Uterus (tissue), 4 donors: ENCODE measurements around the gene ABHD16B. TPM values are rescaled to one million over a fixed set of nuclear protein-coding genes. Genes with fewer than 3 reads are reported as not detected.
A peak's percentile ranks its signal among the peaks of the same experiment; 100 is the strongest.

Experiments
- DNase-seq, 2 donors: peaks; one replicate each; pipeline ENCODE4 v3.0.0-alpha.2; 2019 to 2020
- H3K27ac ChIP-seq, 2 donors: fragments of 200-600 bp; sonication (generic); 1 replicate in 1 of 2; 2 replicates in 1 of 2; pipeline ENCODE4 v1.5.1; 2016 to 2018
- H3K27me3 ChIP-seq, 2 donors: fragments of 200-600 bp; sonication (generic); one replicate each; pipeline ENCODE4 v1.5.1; 2018 to 2019; ENCODE audit warnings: control low read depth in 1 of 2
- H3K36me3 ChIP-seq, 2 donors: fragments of 200-600 bp; sonication (generic); one replicate each; pipeline ENCODE4 v1.5.1; 2019; ENCODE audit warnings: control low read depth in 1 of 2
- H3K4me1 ChIP-seq, 2 donors: fragments of 200-600 bp; sonication (generic); one replicate each; pipeline ENCODE4 v1.5.1; 2018 to 2019; ENCODE audit warnings: control low read depth in 1 of 2
- H3K4me3 ChIP-seq, 2 donors: fragments of 200-600 bp; sonication (generic); 1 replicate in 1 of 2; 2 replicates in 1 of 2; pipeline ENCODE4 v1.5.1; 2018 to 2019; ENCODE audit warnings: mild to moderate bottlenecking in 1 of 2
- H3K9me3 ChIP-seq, 2 donors: fragments of 200-600 bp; sonication (generic); one replicate each; pipeline ENCODE4 v1.5.1; 2019; ENCODE audit warnings: control low read depth in 1 of 2
- CTCF ChIP-seq, 4 experiments: fragments of 200-600 bp in 2 of 4; fragments of 450-650 bp in 2 of 4; sonication (generic) in 2 of 4; IDR thresholded peaks; one replicate each; pipeline ENCODE4 v1.5.1; 2016 to 2019; ENCODE audit warnings: antibody characterized with exemption in 4 of 4, mild to moderate bottlenecking in 2 of 4, moderate library complexity in 1 of 4
- POLR2A ChIP-seq, 2 donors: fragments of 450-650 bp; IDR thresholded peaks; one replicate each; pipeline ENCODE4 v1.6.1; 2016; ENCODE audit warnings: antibody characterized with exemption in 2 of 2, mild to moderate bottlenecking in 1 of 2, moderate library complexity in 1 of 2
- intact Hi-C: fragments of 100-400 bp; cut with DNase I; formaldehyde crosslinking; loops from one replicate; pipeline ENCODE4 v1.15.1; 2023; ENCODE audit warnings: low total_unique reads
- total RNA-seq, 4 donors: library from RNA; depleted of rRNA in 3 of 4; stranded (reverse); fragments of >200 nt in 3 of 4; gene quantifications; one replicate each; pipeline versions ENCODE4 v1.1.0 to v1.2.4, GENCODE V29; 2014 to 2023
- donor health status: DM: yes; HTN: yes; CAD: no.

Gene ABHD16B
- total RNA-seq, 4 donors from 2014 or later: not detected

GRCh38 chr20:63854766-63855362 is 6.4 kb upstream of the ABHD16B start:
- intact Hi-C loops: no loop called here
- peaks cover 0 to 36% of the 10 kb centered on the region in 2 donors for H3K4me1 ChIP-seq

GRCh38 chr20:63855363-63856097 is 5.8 kb upstream of the ABHD16B start:
- Histone ChIP-seq H3K4me1 (peaks cover 0 to 36% of the 10 kb centered on the region in 2 donors), H3K36me3 (no peaks in the 10 kb centered on the region), H3K27ac (peak overlapping the region; percentile 74 to 80), H3K9me3 (no peaks in the 10 kb centered on the region), H3K27me3 (no peaks in the 10 kb centered on the region), H3K4me3 (peak overlapping the region in 1 of 2 donors; percentile 3)
- intact Hi-C loops: no loop called here
- no peak for TF ChIP-seq POLR2A (IDR thresholded peaks at IDR 0.05)
- no peak for TF ChIP-seq CTCF (IDR thresholded peaks at IDR 0.05)
- peak in 1 of 2 donors; percentile 31 for DNase-seq

More at GRCh38 chr20:63854766-63855362, 6.4 kb upstream of the ABHD16B start:
- peak overlapping the region; percentile 74 to 80 for H3K27ac ChIP-seq
- H3K9me3 ChIP-seq: no peaks in the 10 kb centered on the region
- DNase-seq: peak; percentile 34 to 58
- no peaks in the 10 kb centered on the region for H3K36me3 ChIP-seq
- no peaks in the 10 kb centered on the region for H3K27me3 ChIP-seq
- H3K4me3 ChIP-seq: peak overlapping the region in 1 of 2 donors; percentile 3
- TF ChIP-seq CTCF (IDR thresholded peaks at IDR 0.05) (no peak), POLR2A (IDR thresholded peaks at IDR 0.05) (no peak)

GRCh38 chr20:63856098-63856511 is 5.2 kb upstream of the ABHD16B start:
- no peak for TF ChIP-seq CTCF (IDR thresholded peaks at IDR 0.05)
- TF ChIP-seq POLR2A (IDR thresholded peaks at IDR 0.05): no peak
- H3K4me3 ChIP-seq: no peak overlapping the region
- DNase-seq: no peak
- H3K9me3 ChIP-seq: no peaks in the 10 kb centered on the region
- peak overlapping the region in 1 of 2 donors; percentile 80 for H3K27ac ChIP-seq
- H3K4me1 ChIP-seq: peaks cover 0 to 36% of the 10 kb centered on the region in 2 donors
- no peaks in the 10 kb centered on the region for H3K36me3 ChIP-seq
- H3K27me3 ChIP-seq: no peaks in the 10 kb centered on the region
- intact Hi-C loops: no loop called here

- no peaks in the 10 kb centered on the region for H3K9me3 ChIP-seq
- peak overlapping the region; percentile 58 to 78 for H3K27ac ChIP-seq
- no peaks in the 10 kb centered on the region for H3K27me3 ChIP-seq
- intact Hi-C loops: no loop called here
- H3K4me3 ChIP-seq: no peak overlapping the region
- peak in 1 of 2 donors; percentile 51 for DNase-seq
- H3K4me1 ChIP-seq: peaks cover 0 to 36% of the 10 kb centered on the region in 2 donors
- no peaks in the 10 kb centered on the region for H3K36me3 ChIP-seq
- TF ChIP-seq CTCF (IDR thresholded peaks at IDR 0.05) (no peak), POLR2A (IDR thresholded peaks at IDR 0.05) (no peak)
These were observed 3.4 kb upstream of the ABHD16B start for GRCh38 chr20:63857764-63858392.
